Psoas muscle (tissue), 8 donors: ENCODE results near the gene NUP98. TPM values are rescaled to one million over a fixed set of nuclear protein-coding genes. Genes with fewer than 3 reads are reported as not detected.

Source experiments
- ATAC-seq, 4 donors: fragments of 200-7000 bp; cut with Tn5 transposase; one replicate each; pipeline ENCODE4 v1.9.1; 2020; ENCODE audit warnings: moderate library complexity in 3 of 4, mild to moderate bottlenecking in 2 of 4
- DNase-seq, 2 donors: peaks; one replicate each; pipeline ENCODE4 v3.0.0-alpha.2; 2020
- H3K27ac ChIP-seq: fragments of 200-600 bp; one replicate; pipeline ENCODE4 v1.8.0; 2022
- H3K27me3 ChIP-seq, 3 donors: fragments of 200-600 bp in 1 of 3; one replicate each; pipeline versions ENCODE4 v1.6.1 to v1.8.0; 2013 to 2022; ENCODE audit warnings: low read length in 2 of 3, mild to moderate bottlenecking in 2 of 3, moderate library complexity in 1 of 3; ENCODE audit not compliant: insufficient read depth in 3 of 3
- H3K36me3 ChIP-seq, 2 donors: fragments of 200-600 bp in 1 of 2; one replicate each; pipeline versions ENCODE4 v1.6.1 to v1.8.0; 2013 to 2022; ENCODE audit warnings: low read depth in 1 of 2, mild to moderate bottlenecking in 1 of 2, moderate library complexity in 1 of 2; ENCODE audit not compliant: insufficient read depth in 1 of 2
- H3K4me1 ChIP-seq: fragments of 200-600 bp; one replicate; pipeline ENCODE4 v1.8.0; 2022
- H3K4me3 ChIP-seq: fragments of 200-600 bp; one replicate; pipeline ENCODE4 v1.8.0; 2022; ENCODE audit warnings: mild to moderate bottlenecking
- H3K9me3 ChIP-seq: fragments of 200-600 bp; one replicate; pipeline ENCODE4 v1.8.0; 2022
- WGBS, 3 donors: extraction: QIAGEN DNeasy Blood & Tissue Kit; methylation state at CpG; one replicate each; pipeline versions ENCODE4 v1.1.6 to v1.1.7; 2013; 5-methylcytosine and 5-hydroxymethylcytosine counted together
- intact Hi-C, 2 donors: fragments of 100-400 bp; cut with DNase I; formaldehyde crosslinking; loops; one replicate each; pipeline versions ENCODE4 v1.11.0 to v1.14.2; 2022
- polyA plus RNA-seq, 3 donors: library from polyadenylated mRNA; stranded (reverse); fragments of 200-250 nt; gene quantifications; one replicate each; pipeline ENCODE4 v1.2.3, GENCODE V29; 2013
- total RNA-seq, 4 donors: library from RNA; stranded (reverse); fragmentation: NEBNext Ultra II Directional in 2 of 4; extraction: Animal tissue kit (Norgen Biotek cat#: 25700) in 2 of 4; gene quantifications; one replicate each; pipeline versions ENCODE4 v1.2.1 to v1.2.4, GENCODE V29; 2021 to 2023
- TF ChIP-seq, protein P1 (sequence below): fragments of 200-600 bp; IDR thresholded peaks from one replicate; pipeline ENCODE4 v1.8.0; 2022; ENCODE audit warnings: antibody characterized with exemption
- donor health status: healthy with polysubstance abuse.
- donor health status: DM: no; HTN: no; CAD: no; lungs with moderate emphysema.
- donor health status: Bipolar disorder and iron deficiency.
- donor health status: healthy.
- donor health status: DM: yes; HTN: yes; CAD: no.
- donor health status: DM: no; HTN: no; CAD: no.
- donor health status: DM: no; HTN: no; CAD: no.
- donor health status: DM: yes; HTN: yes; CAD: no.

The NUP98 gene
- total and polyA plus RNA-seq, 7 donors = 25.9 to 85.1 (median 59.3) TPM

DNA sequence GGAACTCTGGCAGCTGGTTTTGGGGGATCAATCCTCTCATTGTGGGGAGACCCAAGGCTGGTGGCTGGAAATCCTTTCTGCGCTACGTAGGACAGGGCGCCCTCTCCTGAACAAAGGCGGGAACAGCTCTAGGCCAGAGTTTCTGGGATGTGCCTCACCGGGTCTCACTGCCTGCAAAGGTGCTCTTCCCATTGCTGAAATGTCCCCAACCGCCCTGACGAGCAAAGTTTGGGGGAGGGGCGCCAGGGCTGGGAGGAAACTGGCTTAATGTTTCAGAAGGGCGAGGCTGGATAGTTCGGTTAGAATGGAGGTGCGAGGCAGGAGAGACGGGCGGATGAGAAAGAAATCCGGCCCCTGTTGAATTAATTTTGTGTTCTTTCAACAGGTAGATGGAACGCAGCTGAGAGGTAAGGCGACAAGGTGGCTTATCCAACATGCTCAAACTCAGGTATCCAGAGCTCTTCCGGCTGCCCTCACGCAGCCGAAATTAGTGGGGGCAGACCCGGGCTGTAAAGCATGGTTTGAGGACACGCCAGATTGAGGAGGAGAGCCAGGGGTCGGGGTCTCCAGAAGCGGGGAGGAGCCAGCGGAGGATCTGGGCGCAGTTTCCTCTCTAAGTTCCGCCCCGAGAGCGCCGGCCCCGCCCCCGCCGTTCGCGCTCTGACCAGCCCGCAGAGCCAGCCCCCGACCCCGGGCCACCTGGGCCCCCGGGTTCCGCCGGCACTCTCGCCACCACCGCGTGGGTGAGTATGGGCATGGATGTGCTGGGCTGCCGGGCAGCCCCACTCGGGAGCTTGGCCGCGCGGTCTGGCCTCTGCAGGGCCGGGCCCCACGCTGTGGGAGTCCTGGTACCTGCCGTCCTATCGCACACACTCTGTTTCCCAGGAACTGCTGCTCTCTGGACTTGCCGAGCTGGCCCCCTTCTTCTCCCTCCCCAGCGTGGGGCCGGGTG is 10.8 kb upstream of the NUP98 start, which contains the start of gene PGAP2:
Gene PGAP2 (plus strand): TSS at position 652 of the 952 bp plus-strand sequence. CDS start 2,700 bp downstream, outside the sequence.
- TF ChIP-seq, protein P1, sequence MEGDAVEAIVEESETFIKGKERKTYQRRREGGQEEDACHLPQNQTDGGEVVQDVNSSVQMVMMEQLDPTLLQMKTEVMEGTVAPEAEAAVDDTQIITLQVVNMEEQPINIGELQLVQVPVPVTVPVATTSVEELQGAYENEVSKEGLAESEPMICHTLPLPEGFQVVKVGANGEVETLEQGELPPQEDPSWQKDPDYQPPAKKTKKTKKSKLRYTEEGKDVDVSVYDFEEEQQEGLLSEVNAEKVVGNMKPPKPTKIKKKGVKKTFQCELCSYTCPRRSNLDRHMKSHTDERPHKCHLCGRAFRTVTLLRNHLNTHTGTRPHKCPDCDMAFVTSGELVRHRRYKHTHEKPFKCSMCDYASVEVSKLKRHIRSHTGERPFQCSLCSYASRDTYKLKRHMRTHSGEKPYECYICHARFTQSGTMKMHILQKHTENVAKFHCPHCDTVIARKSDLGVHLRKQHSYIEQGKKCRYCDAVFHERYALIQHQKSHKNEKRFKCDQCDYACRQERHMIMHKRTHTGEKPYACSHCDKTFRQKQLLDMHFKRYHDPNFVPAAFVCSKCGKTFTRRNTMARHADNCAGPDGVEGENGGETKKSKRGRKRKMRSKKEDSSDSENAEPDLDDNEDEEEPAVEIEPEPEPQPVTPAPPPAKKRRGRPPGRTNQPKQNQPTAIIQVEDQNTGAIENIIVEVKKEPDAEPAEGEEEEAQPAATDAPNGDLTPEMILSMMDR = peak; percentile 55
- Histone ChIP-seq H3K4me3 (peak within 1 kb of the TSS; percentile 78), H3K27me3 (no peaks in the 10 kb centered on the region), H3K4me1 (peaks cover 13% of the 10 kb centered on the region), H3K27ac (no peak within 1 kb of the TSS), H3K9me3 (no peaks in the 10 kb centered on the region), H3K36me3 (no peaks in the 10 kb centered on the region)
- ATAC-seq (peak; percentile 62 to 76 (median 74)), DNase-seq (peak; percentile 60 to 75)
- WGBS, 3 donors = 3 to 6% (median 3%) methylated on average over 50 to 55 of the region's 55 CpGs
- intact Hi-C loops = no loop called here

DNA sequence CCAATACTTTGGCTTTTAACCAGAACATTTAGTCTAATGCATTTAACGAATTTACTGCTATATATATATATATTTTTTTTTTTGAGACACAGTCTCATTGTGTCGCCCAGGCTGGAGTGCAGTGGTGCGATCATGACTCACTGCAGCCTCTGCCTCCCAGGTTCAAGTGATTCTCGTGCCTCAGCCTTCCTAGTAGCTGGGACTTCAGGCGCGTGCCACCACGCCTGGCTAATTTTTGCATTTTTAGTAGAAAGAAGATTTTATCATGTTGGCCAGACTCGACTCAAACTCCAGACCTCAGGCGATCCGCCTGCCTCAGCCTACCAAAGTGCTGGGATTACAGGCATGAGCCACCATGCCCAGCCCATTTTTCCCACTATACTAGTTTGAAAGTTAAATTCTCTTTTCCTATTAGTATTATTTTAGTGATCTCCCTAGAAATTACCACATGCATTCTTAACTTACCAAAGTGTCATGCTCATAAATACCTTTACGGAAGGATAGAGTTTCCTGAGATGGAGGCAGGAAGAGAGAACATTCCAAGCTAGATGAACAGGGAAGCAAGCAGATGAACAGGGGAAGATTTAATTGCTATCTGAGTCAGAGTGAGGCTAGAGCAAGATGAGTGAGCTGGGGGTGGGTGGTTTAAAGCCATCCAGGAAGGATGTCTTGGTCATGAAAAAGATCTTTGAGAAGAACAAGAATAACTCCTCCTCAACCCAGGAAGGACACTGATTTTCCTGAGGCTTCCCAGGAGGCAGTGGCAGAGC is 6.6 kb upstream of the NUP98 start:
- DNase-seq (no peak), ATAC-seq (no peak)
- H3K27me3 ChIP-seq = no peaks in the 10 kb centered on the region
- WGBS, 3 donors = 92 to 96% (median 93%) methylated on average over 11 of the region's 11 CpGs
- TF ChIP-seq, protein P1 = no peak
- H3K4me3 ChIP-seq = no peak overlapping the region
- H3K4me1 ChIP-seq = peaks cover 2% of the 10 kb centered on the region
- H3K36me3 ChIP-seq = no peaks in the 10 kb centered on the region
- H3K9me3 ChIP-seq = no peaks in the 10 kb centered on the region
- intact Hi-C loops = no loop called here
- no peak overlapping the region for H3K27ac ChIP-seq

DNA sequence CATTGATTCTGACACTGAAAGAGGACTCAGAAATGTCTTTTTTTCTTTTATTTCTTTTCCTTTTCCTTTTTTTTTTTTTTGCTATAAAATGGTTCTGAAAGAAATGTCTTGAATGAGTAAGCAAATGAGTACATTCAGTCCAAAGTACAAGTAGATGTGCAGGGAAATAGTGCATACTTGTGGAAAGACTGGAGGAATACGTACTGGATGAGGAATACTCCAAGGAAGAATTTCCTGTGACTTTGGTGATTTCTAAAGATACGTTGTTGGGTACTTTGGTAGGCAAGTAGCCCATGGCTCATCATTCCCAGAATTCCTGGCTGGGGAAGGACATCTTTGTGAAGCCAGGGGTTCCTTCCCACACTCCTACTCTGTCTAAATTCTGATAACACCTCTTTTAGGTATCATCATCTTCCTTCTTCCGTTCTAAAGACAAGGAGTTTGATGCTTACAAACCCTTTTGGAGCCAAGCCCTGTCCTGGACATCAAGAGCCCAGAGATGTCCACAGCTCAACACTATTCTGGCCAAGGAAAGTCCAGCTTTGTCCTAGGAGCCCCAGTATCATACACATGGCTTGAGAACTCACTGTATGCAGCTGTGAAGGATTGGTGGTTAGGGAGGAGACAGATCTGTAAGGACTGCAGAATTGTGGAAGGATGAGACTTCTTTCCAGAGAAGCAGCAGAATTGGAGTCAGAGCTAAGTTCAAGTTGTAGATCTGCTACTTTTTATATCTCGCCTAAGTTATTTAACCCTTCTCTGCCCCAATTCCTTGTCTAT is 4.8 kb upstream of the NUP98 start:
- DNase-seq (no peak), ATAC-seq (no peak)
- no peaks in the 10 kb centered on the region for H3K4me1 ChIP-seq
- no peaks in the 10 kb centered on the region for H3K27me3 ChIP-seq
- H3K36me3 ChIP-seq = no peaks in the 10 kb centered on the region
- H3K9me3 ChIP-seq = no peaks in the 10 kb centered on the region
- TF ChIP-seq, protein P1 = no peak
- H3K4me3 ChIP-seq = no peak overlapping the region
- 75 to 77% (median 76%) methylated on average over 4 of the region's 4 CpGs for whole genome bisulfite sequencing, 3 donors
- intact Hi-C loops = no loop called here
- H3K27ac ChIP-seq = no peak overlapping the region

DNA sequence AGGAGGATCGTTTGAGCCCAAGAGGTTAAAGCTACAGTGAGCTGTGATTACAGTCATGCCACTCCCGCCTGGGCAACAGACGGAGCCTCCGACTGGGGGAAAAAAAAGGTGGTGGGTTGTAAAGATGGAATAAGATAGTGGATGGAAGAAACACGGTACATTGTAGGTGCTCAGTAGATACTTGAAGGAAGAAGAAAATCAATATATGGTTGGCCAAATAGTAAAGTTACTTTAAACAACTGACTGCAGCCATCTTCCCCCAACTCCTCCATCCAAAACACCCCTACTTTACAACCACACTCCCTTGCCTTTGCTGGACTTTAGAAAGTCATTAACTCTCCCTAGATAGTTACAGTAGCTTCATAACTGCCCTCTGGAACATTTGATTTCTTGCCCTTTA is 2.5 kb upstream of the NUP98 start:
- TF ChIP-seq, protein P1 = no peak
- no peak for ATAC-seq
- no peak for DNase-seq
- intact Hi-C loops = loop anchor here in 1 of 2 donors (2.0 kb wide), 1 partner anchor 41 kb away; the partner anchor contains the start of gene RHOG
- no peak overlapping the region for H3K27ac ChIP-seq
- peaks cover 3% of the 10 kb centered on the region for H3K4me1 ChIP-seq
- WGBS, 3 donors = 70 to 93% (median 72%) methylated on average over 5 of the region's 5 CpGs
- H3K9me3 ChIP-seq = no peaks in the 10 kb centered on the region
- H3K27me3 ChIP-seq = no peaks in the 10 kb centered on the region
- H3K4me3 ChIP-seq = no peak overlapping the region
- no peaks in the 10 kb centered on the region for H3K36me3 ChIP-seq
